ENCODE results near the gene KRT33A. TPM values are rescaled to one million over a fixed set of nuclear protein-coding genes. Genes with fewer than 3 reads are reported as not detected.

The KRT33A gene
- total RNA-seq, 2 experiments from 2014 or later: not detected

- H3K4me3 Mint-ChIP-seq: no peak overlapping the region
- H3K4me1 Mint-ChIP-seq: peaks cover 7% of the 10 kb centered on the region
- CTCF ChIA-PET: interaction anchor here (0.7 kb wide), 1 partner anchor 23 kb away, joined by 4 read pairs; no protein-coding TSS in a partner anchor
- H3K9me3 Mint-ChIP-seq (ENCODE audit: low read depth): no peaks in the 10 kb centered on the region
- no peaks in the 10 kb centered on the region for H3K36me3 Mint-ChIP-seq
- H3K27ac Mint-ChIP-seq: no peak overlapping the region
- DNase-seq (no peak), ATAC-seq (no peak)
- H3K27me3 Mint-ChIP-seq: peaks cover 5% of the 10 kb centered on the region
Measured at GRCh38 chr17:41298458-41299135, 52.0 kb downstream of the KRT33A start.

DNA sequence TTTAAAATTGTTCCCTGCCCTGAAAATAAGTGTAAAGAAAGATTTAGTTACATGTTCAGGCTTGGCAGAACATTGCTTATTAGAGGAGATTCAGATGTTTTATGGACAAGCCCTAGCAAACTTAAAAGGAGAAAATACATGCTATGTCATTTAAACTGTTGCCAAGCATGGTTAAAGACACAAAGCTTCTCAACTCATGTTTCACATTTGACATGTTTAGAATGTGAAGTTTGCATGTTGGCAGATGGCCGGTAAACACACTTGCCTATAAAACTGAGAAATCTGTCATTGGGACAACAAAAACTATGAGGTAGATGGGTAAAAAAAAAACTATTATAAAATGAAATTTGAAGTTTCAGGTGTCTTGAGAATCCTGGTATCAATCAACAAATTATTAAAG is 53.8 kb downstream of the KRT33A start:
- Mint-ChIP-seq H3K27ac (no peak overlapping the region), H3K4me3 (no peak overlapping the region), H3K9me3 (ENCODE audit: low read depth) (no peaks in the 10 kb centered on the region), H3K36me3 (no peaks in the 10 kb centered on the region), H3K27me3 (peaks cover 14% of the 10 kb centered on the region), H3K4me1 (peaks cover 7% of the 10 kb centered on the region)
- no peak for ATAC-seq
- no peak for DNase-seq
- CTCF ChIA-PET: no interaction called here

Other genes with a start within 250 kb of the KRT33A start
- not detected for gene KRTAP4-16, start 248.6 kb downstream of the KRT33A start, total RNA-seq
- not detected for gene KRTAP4-9, start 245.4 kb downstream of the KRT33A start, total RNA-seq
- gene KRTAP4-11, start 232.5 kb downstream of the KRT33A start, total RNA-seq: not detected
- gene KRTAP4-12, start 226.6 kb downstream of the KRT33A start, total RNA-seq: not detected
- gene KRTAP4-6, start 210.3 kb downstream of the KRT33A start, total RNA-seq: not detected
- not detected for gene KRTAP4-5, start 201.0 kb downstream of the KRT33A start, total RNA-seq
- not detected for gene KRTAP4-4, start 190.1 kb downstream of the KRT33A start, total RNA-seq
- not detected for gene KRTAP4-3, start 182.6 kb downstream of the KRT33A start, total RNA-seq
- not detected for gene KRTAP4-2, start 172.6 kb downstream of the KRT33A start, total RNA-seq
- gene KRTAP4-1, start 165.9 kb downstream of the KRT33A start, total RNA-seq: not detected
- not detected for gene KRTAP9-1, start 160.9 kb downstream of the KRT33A start, total RNA-seq
- not detected for gene KRTAP9-2, start 124.2 kb downstream of the KRT33A start, total RNA-seq
- not detected for gene KRTAP9-3, start 118.4 kb downstream of the KRT33A start, total RNA-seq
- gene KRTAP9-8, start 112.8 kb downstream of the KRT33A start, total RNA-seq: not detected
- not detected for gene KRTAP9-4, start 101.1 kb downstream of the KRT33A start, total RNA-seq
- not detected for gene KRTAP9-9, start 95.4 kb downstream of the KRT33A start, total RNA-seq
- not detected for gene KRTAP9-6, start 85.5 kb downstream of the KRT33A start, total RNA-seq
- gene KRTAP9-7, start 75.1 kb downstream of the KRT33A start, total RNA-seq: not detected
- gene KRTAP29-1, start 48.0 kb downstream of the KRT33A start, total RNA-seq: not detected
- gene KRTAP16-1, start 41.5 kb downstream of the KRT33A start, total RNA-seq: not detected
- not detected for gene KRTAP17-1, start 35.1 kb downstream of the KRT33A start, total RNA-seq
- not detected for gene KRT33B, start 19.0 kb upstream of the KRT33A start, total RNA-seq
- gene KRT34, start 31.5 kb upstream of the KRT33A start, total RNA-seq: not detected
- not detected for gene KRT31, start 46.8 kb upstream of the KRT33A start, total RNA-seq
- not detected for gene KRT37, start 73.8 kb upstream of the KRT33A start, total RNA-seq
- not detected for gene KRT38, start 90.2 kb upstream of the KRT33A start, total RNA-seq
- gene KRT32, start 116.6 kb upstream of the KRT33A start, total RNA-seq: not detected
- not detected for gene KRT35, start 130.3 kb upstream of the KRT33A start, total RNA-seq
- not detected for gene KRT36, start 139.1 kb upstream of the KRT33A start, total RNA-seq
- not detected for gene KRT13, start 154.8 kb upstream of the KRT33A start, total RNA-seq
- not detected for gene KRT15, start 168.1 kb upstream of the KRT33A start, total RNA-seq
- gene KRT19, start 177.5 kb upstream of the KRT33A start, total RNA-seq: not detected
- gene KRT9, start 221.2 kb upstream of the KRT33A start, total RNA-seq: not detected
- gene KRT14, start 236.1 kb upstream of the KRT33A start, total RNA-seq: not detected

Data from activated CD8-positive, alpha-beta memory T cell treated with anti-CD3 and anti-CD28 coated beads, Interleukin-2, amount 10 ng/mL, durations not matched to agents 7 days and 5 days (primary cell).